B cell (primary cell): ENCODE results near the gene ZNF597. TPM values are rescaled to one million over a fixed set of nuclear protein-coding genes. Genes with fewer than 3 reads are reported as not detected.
A peak's percentile ranks its signal among the peaks of the same experiment; 100 is the strongest.

Experiments used
- ATAC-seq: fragments of 200-7000 bp; cut with Tn5 transposase; one replicate; pipeline ENCODE4 v1.10.0; 2021; ENCODE audit warnings: low read depth, mild to moderate bottlenecking, moderate number of reproducible peaks, moderate library complexity
- CTCF ChIA-PET: fragments of 350-600 bp; sonication (Branson Sonifier 250); formaldehyde crosslinking; loops from one replicate; lab custom pipeline; 2021; ENCODE audit warnings: antibody characterized with exemption, inconsistent platforms; lab: Charles Lee
- POLR2A ChIA-PET: fragments of 350-600 bp; sonication (Branson Sonifier 250); formaldehyde crosslinking; loops from one replicate; lab custom pipeline; 2021; ENCODE audit warnings: antibody characterized with exemption; lab: Charles Lee
- DNase-seq: peaks from one replicate; pipeline ENCODE4 v3.0.0; 2013
- H2AFZ ChIP-seq: 2 replicates; pipeline ENCODE4 v1.6.1; 2012; ENCODE audit warnings: mild to moderate bottlenecking, low read depth, low read length; ENCODE audit not compliant: insufficient read depth, poor library complexity, severe bottlenecking
- H3K27ac ChIP-seq, 2 donors: 1 replicate in 1 of 2; 2 replicates in 1 of 2; pipeline ENCODE4 v1.5.1; 2012 to 2013; ENCODE audit warnings: low read length in 2 of 2, mild to moderate bottlenecking in 2 of 2, moderate library complexity in 1 of 2
- H3K27me3 ChIP-seq, 4 experiments: fragments of 200-600 bp in 1 of 4; sonication (generic) in 1 of 4; replicated peaks in 1 of 4; 1 replicate in 2 of 4; 2 replicates in 2 of 4; pipeline versions ENCODE4 v1.6.1 to v1.7.0; 2013 to 2016; ENCODE audit warnings: low read length in 3 of 4, mild to moderate bottlenecking in 2 of 4, mixed read lengths in 1 of 4, moderate library complexity in 1 of 4; ENCODE audit not compliant: insufficient read depth in 4 of 4, control insufficient read depth in 3 of 4; ENCODE audit errors: control extremely low read depth in 1 of 4
- H3K36me3 ChIP-seq, 2 experiments: replicated peaks in 1 of 2; 1 replicate in 1 of 2; 2 replicates in 1 of 2; pipeline versions ENCODE4 v1.6.1 to v1.7.1; 2013; ENCODE audit warnings: low read length in 1 of 2; ENCODE audit not compliant: insufficient read depth in 2 of 2, control insufficient read depth in 1 of 2; ENCODE audit errors: control extremely low read depth in 1 of 2, extremely low read depth in 1 of 2
- H3K4me1 ChIP-seq, 2 donors: fragments of 200-600 bp in 1 of 2; sonication (generic) in 1 of 2; 1 replicate in 1 of 2; 2 replicates in 1 of 2; pipeline versions ENCODE4 v1.5.1 to v1.6.1; 2013 to 2017; ENCODE audit warnings: low read length in 2 of 2; ENCODE audit not compliant: control insufficient read depth in 2 of 2, insufficient read depth in 2 of 2
- H3K4me2 ChIP-seq: replicated peaks from 2 replicates; pipeline ENCODE3; 2012; ENCODE audit warnings: mild to moderate bottlenecking, low read depth, low read length; ENCODE audit not compliant: poor library complexity, severe bottlenecking
- H3K4me3 ChIP-seq, 5 experiments: fragments of 200-600 bp in 1 of 5; sonication (generic) in 1 of 5; 1 replicate in 3 of 5; 2 replicates in 2 of 5; pipeline versions ENCODE4 v1.5.1 to v1.7.0; 2011 to 2016; ENCODE audit warnings: low read length in 4 of 5, mild to moderate bottlenecking in 4 of 5, low read depth in 2 of 5, control low read depth in 1 of 5, moderate library complexity in 1 of 5; ENCODE audit not compliant: insufficient read depth in 1 of 5; ENCODE audit errors: control extremely low read depth in 1 of 5, extremely low read depth in 1 of 5
- H3K79me2 ChIP-seq: fragments of 200-600 bp; sonication (generic); one replicate; pipeline ENCODE4 v1.6.0; 2016; ENCODE audit warnings: low read length; ENCODE audit not compliant: control insufficient read depth, insufficient read depth
- H3K9ac ChIP-seq: fragments of 200-600 bp; sonication (generic); 2 replicates; pipeline ENCODE4 v1.6.1; 2017; ENCODE audit warnings: mild to moderate bottlenecking, low read length, moderate library complexity
- H3K9me3 ChIP-seq, 3 donors: one replicate each; pipeline versions ENCODE4 v1.6.1 to v1.7.1; 2013; ENCODE audit warnings: low read length in 2 of 3; ENCODE audit not compliant: control insufficient read depth in 2 of 3, insufficient read depth in 1 of 3; ENCODE audit errors: control extremely low read depth in 1 of 3
- H4K20me1 ChIP-seq: 2 replicates; pipeline ENCODE4 v1.6.0; 2012; ENCODE audit warnings: mild to moderate bottlenecking, low read length; ENCODE audit not compliant: insufficient read depth, control insufficient read depth, poor library complexity, severe bottlenecking
- H3K27ac Mint-ChIP-seq: one replicate; pipeline ENCODE4 v1.8.0; 2021; ENCODE audit warnings: mixed read lengths
- H3K27me3 Mint-ChIP-seq: one replicate; pipeline ENCODE4 v1.8.0; 2021; ENCODE audit warnings: mixed read lengths
- H3K4me1 Mint-ChIP-seq: one replicate; pipeline ENCODE4 v1.8.0; 2021; ENCODE audit warnings: mixed read lengths
- H3K4me3 Mint-ChIP-seq: one replicate; pipeline ENCODE4 v1.8.0; 2021; ENCODE audit warnings: mixed read lengths
- H3K9me3 Mint-ChIP-seq: one replicate; pipeline ENCODE4 v1.8.0; 2022; ENCODE audit warnings: mixed read lengths; ENCODE audit not compliant: insufficient read depth
- EZH2 ChIP-seq: IDR thresholded peaks from 2 replicates; pipeline ENCODE4 v1.6.1; 2012; ENCODE audit warnings: borderline replicate concordance, low read depth, mild to moderate bottlenecking, moderate library complexity, low read length; ENCODE audit not compliant: insufficient read depth, poor library complexity, severe bottlenecking
- WGBS: methylation state at CpG from one replicate; pipeline ENCODE4 v1.1.5; 2013; ENCODE audit warnings: missing lambda C conversion rate; ENCODE audit not compliant: insufficient coverage; 5-methylcytosine and 5-hydroxymethylcytosine counted together
- intact Hi-C: fragments of 100-400 bp; cut with micrococcal nuclease; formaldehyde crosslinking; loops from one replicate; pipeline ENCODE4 v1.10.0; 2022
- polyA plus RNA-seq: library from polyadenylated mRNA; depleted of rRNA; stranded (reverse); fragments of >200 nt; gene quantifications from 2 replicates; pipeline ENCODE4 v1.2.3, GENCODE V29; 2012
- total RNA-seq, 2 donors: library from RNA; stranded (reverse); fragments of 120-200 nt in 1 of 2; gene quantifications; 1 replicate in 1 of 2; 2 replicates in 1 of 2; pipeline versions ENCODE4 v1.2.3 to v1.2.4, GENCODE V29; 2013 to 2022
- TF ChIP-seq, protein P1 (sequence below): fragments of 200-600 bp; IDR thresholded peaks from one replicate; pipeline ENCODE4 v1.8.0; 2022; ENCODE audit warnings: antibody characterized with exemption, mild to moderate bottlenecking

Gene ZNF597
- total and polyA plus RNA-seq, 2 donors (not counting 1 experiment from before 2014, with no cell fraction given): 1.3 to 5.0 TPM

DNA sequence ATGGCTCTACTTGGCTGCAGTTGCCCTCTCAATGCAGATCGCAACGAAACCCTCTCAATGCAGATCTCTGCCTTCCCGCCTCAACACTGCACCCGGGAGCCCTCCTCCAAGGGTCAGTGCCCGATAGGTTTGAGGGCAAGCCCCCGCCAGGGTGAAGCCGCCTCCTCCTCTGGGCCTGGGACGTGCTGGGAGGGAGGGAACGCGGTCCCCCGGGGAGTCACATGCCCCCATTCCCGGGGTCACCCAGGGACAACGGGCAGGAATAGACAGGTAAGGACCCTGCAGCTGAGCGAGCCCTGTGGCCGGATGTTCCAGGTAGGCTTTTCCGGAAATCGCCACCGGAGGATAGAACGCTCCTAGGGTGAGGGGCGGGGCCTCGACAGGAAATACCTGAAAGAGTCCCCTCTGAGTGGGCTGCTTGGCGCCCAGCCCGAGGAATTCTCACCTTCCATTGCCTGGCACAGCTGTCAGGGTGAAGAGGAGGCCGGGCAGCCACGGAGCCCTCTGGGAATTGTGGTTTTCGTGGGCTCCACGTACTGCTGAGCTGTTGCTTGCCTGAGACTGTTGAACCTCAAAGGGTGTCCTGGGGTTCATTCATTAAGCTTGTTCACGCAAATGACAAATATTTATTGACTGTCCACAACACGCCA is 29.4 kb downstream of the ZNF597 start:
- WGBS: 44% methylated on average over 28 of the region's 29 CpGs
- H3K27me3 ChIP-seq: peaks cover 0 to 9% (median 0%) of the 10 kb centered on the region in 4 experiments
- H3K4me1 ChIP-seq: no peaks in the 10 kb centered on the region
- no peak overlapping the region for H2AFZ ChIP-seq
- POLR2A ChIA-PET: no interaction called here
- intact Hi-C loops: no loop called here
- H3K4me3 ChIP-seq: no peak overlapping the region
- H3K36me3 ChIP-seq: peaks cover 0 to 4% of the 10 kb centered on the region in 2 experiments
- Mint-ChIP-seq H3K27ac (no peak overlapping the region), H3K4me3 (no peak overlapping the region), H3K4me1 (no peaks in the 10 kb centered on the region), H3K27me3 (peaks cover 3% of the 10 kb centered on the region), H3K9me3 (peaks cover 17% of the 10 kb centered on the region)
- no peaks in the 10 kb centered on the region for H4K20me1 ChIP-seq
- no peak for TF ChIP-seq EZH2
- TF ChIP-seq, protein P1, sequence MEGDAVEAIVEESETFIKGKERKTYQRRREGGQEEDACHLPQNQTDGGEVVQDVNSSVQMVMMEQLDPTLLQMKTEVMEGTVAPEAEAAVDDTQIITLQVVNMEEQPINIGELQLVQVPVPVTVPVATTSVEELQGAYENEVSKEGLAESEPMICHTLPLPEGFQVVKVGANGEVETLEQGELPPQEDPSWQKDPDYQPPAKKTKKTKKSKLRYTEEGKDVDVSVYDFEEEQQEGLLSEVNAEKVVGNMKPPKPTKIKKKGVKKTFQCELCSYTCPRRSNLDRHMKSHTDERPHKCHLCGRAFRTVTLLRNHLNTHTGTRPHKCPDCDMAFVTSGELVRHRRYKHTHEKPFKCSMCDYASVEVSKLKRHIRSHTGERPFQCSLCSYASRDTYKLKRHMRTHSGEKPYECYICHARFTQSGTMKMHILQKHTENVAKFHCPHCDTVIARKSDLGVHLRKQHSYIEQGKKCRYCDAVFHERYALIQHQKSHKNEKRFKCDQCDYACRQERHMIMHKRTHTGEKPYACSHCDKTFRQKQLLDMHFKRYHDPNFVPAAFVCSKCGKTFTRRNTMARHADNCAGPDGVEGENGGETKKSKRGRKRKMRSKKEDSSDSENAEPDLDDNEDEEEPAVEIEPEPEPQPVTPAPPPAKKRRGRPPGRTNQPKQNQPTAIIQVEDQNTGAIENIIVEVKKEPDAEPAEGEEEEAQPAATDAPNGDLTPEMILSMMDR: no peak
- CTCF ChIA-PET: interaction anchor here (0.5 kb wide), 1 partner anchor 895 kb away, joined by 3 read pairs; no protein-coding TSS in a partner anchor
- H3K27ac ChIP-seq: no peak overlapping the region
- no peaks in the 10 kb centered on the region for H3K79me2 ChIP-seq
- no peak for DNase-seq
- no peak for ATAC-seq
- H3K4me2 ChIP-seq: no peak overlapping the region
- H3K9ac ChIP-seq: no peak overlapping the region
- H3K9me3 ChIP-seq: peaks cover 7 to 83% (median 53%) of the 10 kb centered on the region in 3 donors

DNA sequence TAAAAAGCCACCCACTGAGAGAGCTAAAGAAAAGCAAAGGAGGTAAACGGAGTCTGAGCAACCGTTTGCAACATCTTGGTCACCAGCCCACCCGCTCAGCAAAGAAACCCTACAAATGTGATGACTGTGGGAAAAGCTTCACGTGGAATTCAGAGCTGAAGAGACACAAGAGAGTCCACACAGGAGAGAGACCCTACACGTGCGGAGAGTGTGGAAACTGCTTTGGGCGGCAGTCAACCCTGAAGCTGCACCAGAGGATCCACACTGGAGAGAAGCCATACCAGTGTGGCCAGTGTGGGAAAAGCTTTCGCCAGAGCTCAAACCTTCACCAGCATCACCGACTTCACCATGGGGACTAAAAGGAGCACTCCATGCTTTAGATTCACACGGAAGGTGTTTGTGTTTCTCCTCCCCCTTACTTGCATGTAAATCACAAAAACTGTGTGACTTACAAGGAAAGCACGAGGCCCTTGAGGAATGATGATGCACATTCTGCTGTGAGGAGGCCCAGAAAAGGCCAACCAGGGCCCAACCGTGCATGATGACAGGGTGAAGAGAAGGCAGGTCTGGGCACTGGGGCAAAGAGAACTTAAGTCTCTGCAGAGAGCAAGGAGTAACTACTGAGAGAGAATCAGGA is 34.6 kb downstream of the ZNF597 start:
- H3K27me3 ChIP-seq: peaks cover 0 to 7% (median 0%) of the 10 kb centered on the region in 4 experiments
- H3K79me2 ChIP-seq: peaks cover 12% of the 10 kb centered on the region
- WGBS: 97% methylated on average over 11 of the region's 12 CpGs
- DNase-seq (no peak), ATAC-seq (no peak)
- no peak overlapping the region for H3K4me2 ChIP-seq
- no peak for TF ChIP-seq EZH2
- TF ChIP-seq, protein P1: no peak
- H3K4me1 Mint-ChIP-seq: peaks cover 8% of the 10 kb centered on the region
- peaks cover 20 to 82% (median 79%) of the 10 kb centered on the region in 3 donors for H3K9me3 ChIP-seq
- peaks cover 21% of the 10 kb centered on the region for H3K9me3 Mint-ChIP-seq
- no peak overlapping the region for H3K27ac ChIP-seq
- H3K4me1 ChIP-seq: peaks cover 0 to 3% of the 10 kb centered on the region in 2 donors
- H3K36me3 ChIP-seq: peaks cover 19 to 50% of the 10 kb centered on the region in 2 experiments
- H4K20me1 ChIP-seq: no peaks in the 10 kb centered on the region
- no peak overlapping the region for H3K27ac Mint-ChIP-seq
- no peak overlapping the region for H2AFZ ChIP-seq
- peak overlapping the region in 1 of 5 experiments; percentile 5 for H3K4me3 ChIP-seq
- H3K4me3 Mint-ChIP-seq: no peak overlapping the region
- intact Hi-C loops: no loop called here
- ChIA-PET POLR2A (no interaction called here), CTCF (no interaction called here)
- no peaks in the 10 kb centered on the region for H3K27me3 Mint-ChIP-seq
- no peak overlapping the region for H3K9ac ChIP-seq
